PC-9 (cell line): ENCODE measurements around the gene ADGRD2. TPM values are rescaled to one million over a fixed set of nuclear protein-coding genes. Genes with fewer than 3 reads are reported as not detected.
A peak's percentile ranks its signal among the peaks of the same experiment; 100 is the strongest.

ENCODE experiments used
- BruUV-seq: library from RNA; stranded (reverse); fragments of 400-500 nt; replicated peaks from 2 replicates; lab custom pipeline; 2021; lab: Mats Ljungman, UMichigan
- CTCF ChIA-PET: fragments of 300-600 bp; sonication (Branson Sonifier 250); formaldehyde crosslinking; loops from one replicate; lab custom pipeline; 2022; ENCODE audit warnings: antibody characterized with exemption; lab: Charles Lee
- POLR2A ChIA-PET: fragments of 300-600 bp; sonication (Branson Sonifier 250); formaldehyde crosslinking; loops from one replicate; lab custom pipeline; 2022; ENCODE audit warnings: antibody characterized with exemption; ENCODE audit not compliant: unreplicated experiment; lab: Charles Lee
- DNase-seq, 2 experiments: peaks; one replicate each; pipeline versions ENCODE4 v3.0.0 to v3.0.0-alpha.2; 2015 to 2022; ENCODE audit warnings: mixed read lengths in 1 of 2
- H2AFZ ChIP-seq: fragments of 200-600 bp; sonication (generic); 2 replicates; pipeline ENCODE4 v1.8.1; 2017; ENCODE audit warnings: antibody characterized with exemption
- H3F3A ChIP-seq: fragments of 200-600 bp; sonication (generic); 2 replicates; pipeline ENCODE4 v1.8.1; 2017; ENCODE audit warnings: antibody characterized with exemption, mild to moderate bottlenecking, low read depth; ENCODE audit not compliant: insufficient read depth
- H3K27ac ChIP-seq: fragments of 200-600 bp; sonication (generic); 2 replicates; pipeline ENCODE4 v1.6.1; 2016; ENCODE audit warnings: mixed run types
- H3K27me3 ChIP-seq: fragments of 200-600 bp; sonication (generic); 2 replicates; pipeline ENCODE4 v1.6.1; 2016; ENCODE audit warnings: low read depth, mixed run types; ENCODE audit not compliant: insufficient read depth
- H3K36me3 ChIP-seq: fragments of 200-600 bp; sonication (generic); 2 replicates; pipeline ENCODE4 v1.6.1; 2016; ENCODE audit warnings: low read depth, mixed run types
- H3K4me1 ChIP-seq: fragments of 200-600 bp; sonication (generic); replicated peaks from 2 replicates; pipeline ENCODE4 v1.6.1; 2016; ENCODE audit warnings: mixed run types; ENCODE audit not compliant: insufficient read depth
- H3K4me2 ChIP-seq: fragments of 200-600 bp; sonication (generic); 2 replicates; pipeline ENCODE4 v1.6.1; 2017; ENCODE audit warnings: mixed run types
- H3K4me3 ChIP-seq: fragments of 200-600 bp; sonication (generic); 2 replicates; pipeline ENCODE4 v1.6.1; 2016; ENCODE audit warnings: mixed run types
- H3K79me2 ChIP-seq: fragments of 200-600 bp; sonication (generic); 2 replicates; pipeline ENCODE4 v1.6.1; 2017; ENCODE audit warnings: low read depth, mixed run types
- H3K9me2 ChIP-seq: fragments of 200-600 bp; sonication (generic); 2 replicates; pipeline ENCODE4 v1.8.1; 2017; ENCODE audit warnings: mild to moderate bottlenecking; ENCODE audit not compliant: insufficient read depth
- H3K9me3 ChIP-seq: fragments of 200-600 bp; sonication (generic); 2 replicates; pipeline ENCODE4 v1.8.1; 2016; ENCODE audit warnings: low read depth; ENCODE audit not compliant: insufficient read depth
- H4K20me1 ChIP-seq: fragments of 200-600 bp; sonication (generic); 2 replicates; pipeline ENCODE4 v1.8.1; 2017; ENCODE audit not compliant: insufficient read depth
- CTCF ChIP-seq: fragments of 200-600 bp; sonication (generic); conservative IDR thresholded peaks from 2 replicates; pipeline ENCODE4 v1.6.1; 2017; ENCODE audit warnings: mixed run types, antibody characterized with exemption, mild to moderate bottlenecking, moderate library complexity
- EZH2 ChIP-seq: fragments of 200-600 bp; sonication (generic); IDR thresholded peaks from 2 replicates; pipeline ENCODE4 v1.8.0; 2017; ENCODE audit warnings: antibody characterized with exemption, low read depth
- intact Hi-C: fragments of 100-400 bp; cut with micrococcal nuclease; formaldehyde crosslinking; loops from one replicate; pipeline ENCODE4 v1.10.0; 2022; ENCODE audit not compliant: unreplicated experiment
- total RNA-seq: library from RNA; stranded (reverse); gene quantifications from 2 replicates; pipeline ENCODE4 v1.2.3, GENCODE V29; 2021

ADGRD2 gene
- total RNA-seq, 1 experiment from 2014 or later, result not detected

- intact Hi-C loops, result loop anchor here (1.0 to 5.0 kb wide), 6 partner anchors 62 to 955 kb away; partner anchors contain the start of gene NR6A1
- no peak overlapping the region for H2AFZ ChIP-seq
- POLR2A ChIA-PET, result no interaction called here
Observed at GRCh38 chr9:124419832-124420489, 30.3 kb upstream of the ADGRD2 start.

GRCh38 chr9:124420991-124421543 lies 29.2 kb upstream of the ADGRD2 start:
- CTCF ChIA-PET, result interaction anchor here (1.4 kb wide), 1 partner anchor 116 kb away, joined by 4 read pairs; no protein-coding TSS in a partner anchor
- Histone ChIP-seq H2AFZ (no peak overlapping the region), H3K4me2 (no peak overlapping the region), H3K27me3 (no peaks in the 10 kb centered on the region), H3K4me3 (no peak overlapping the region), H4K20me1 (no peaks in the 10 kb centered on the region), H3K9me3 (no peaks in the 10 kb centered on the region), H3K4me1 (no peaks in the 10 kb centered on the region), H3K79me2 (no peaks in the 10 kb centered on the region), H3K27ac (no peak overlapping the region), H3F3A (no peaks in the 10 kb centered on the region; the same call in 1 of the 2 replicates), H3K36me3 (no peaks in the 10 kb centered on the region), H3K9me2 (no peaks in the 10 kb centered on the region)
- TF ChIP-seq CTCF (no peak), EZH2 (no peak)
- BruUV-seq, result no TSS peak
- no peak for DNase-seq
- intact Hi-C loops, result no loop called here
- POLR2A ChIA-PET, result no interaction called here

More at GRCh38 chr9:124419832-124420489, 30.3 kb upstream of the ADGRD2 start:
- Histone ChIP-seq H3K79me2 (peaks cover 3% of the 10 kb centered on the region), H3K9me3 (no peaks in the 10 kb centered on the region; the same call in 1 of the 2 replicates), H3F3A (no peaks in the 10 kb centered on the region; the same call in 1 of the 2 replicates), H4K20me1 (no peaks in the 10 kb centered on the region), H3K27me3 (no peaks in the 10 kb centered on the region), H3K4me3 (no peak overlapping the region), H3K9me2 (no peaks in the 10 kb centered on the region), H3K4me1 (no peaks in the 10 kb centered on the region), H3K4me2 (no peak overlapping the region), H3K27ac (no peak overlapping the region), H3K36me3 (no peaks in the 10 kb centered on the region)
- no peak for DNase-seq
- CTCF ChIA-PET, result interaction anchor here (0.5 to 2.5 kb wide), 6 partner anchors 13 to 247 kb away, joined by 3 to 22 read pairs (median 4); no protein-coding TSS in a partner anchor
- BruUV-seq, result no TSS peak
- TF ChIP-seq CTCF (peak; percentile 48; the same call in 1 of the 2 replicates), EZH2 (no peak)

- no peak for DNase-seq
- no peaks in the 10 kb centered on the region for H3K79me2 ChIP-seq
- H2AFZ ChIP-seq, result no peak overlapping the region
- BruUV-seq, result no TSS peak
- no peak for TF ChIP-seq EZH2
- TF ChIP-seq CTCF, result no peak
- H3F3A ChIP-seq, result no peaks in the 10 kb centered on the region; the same call in 1 of the 2 replicates
- H4K20me1 ChIP-seq, result no peaks in the 10 kb centered on the region
- ChIA-PET CTCF (no interaction called here), POLR2A (no interaction called here)
- H3K27ac ChIP-seq, result no peak overlapping the region
- no peaks in the 10 kb centered on the region for H3K4me1 ChIP-seq
- H3K4me2 ChIP-seq, result no peak overlapping the region
- H3K4me3 ChIP-seq, result no peak overlapping the region
- H3K36me3 ChIP-seq, result no peaks in the 10 kb centered on the region
- no peaks in the 10 kb centered on the region for H3K27me3 ChIP-seq
- intact Hi-C loops, result no loop called here
- H3K9me3 ChIP-seq, result no peaks in the 10 kb centered on the region
- H3K9me2 ChIP-seq, result no peaks in the 10 kb centered on the region
Observed at GRCh38 chr9:124423155-124423554, 27.1 kb upstream of the ADGRD2 start.
